HUES6 (cell line): ENCODE data around the gene BPGM.

Experiments used
- H3K27ac ChIP-seq: 2 replicates; pipeline ENCODE4 v1.7.0; 2013; ENCODE audit warnings: low read depth, mild to moderate bottlenecking, low read length, inconsistent platforms
- H3K27me3 ChIP-seq: 2 replicates; pipeline ENCODE4 v1.6.1; 2013; ENCODE audit warnings: low read length; ENCODE audit not compliant: control insufficient read depth, insufficient read depth
- H3K36me3 ChIP-seq: 2 replicates; pipeline ENCODE4 v1.6.1; 2013; ENCODE audit warnings: low read length; ENCODE audit not compliant: control insufficient read depth, insufficient read depth
- H3K4me1 ChIP-seq: 2 replicates; pipeline ENCODE4 v1.6.1; 2013; ENCODE audit warnings: low read length; ENCODE audit not compliant: control insufficient read depth, insufficient read depth
- H3K4me3 ChIP-seq: 2 replicates; pipeline ENCODE4 v1.5.1; 2013; ENCODE audit warnings: low read depth, low read length
- H3K9ac ChIP-seq: one replicate; pipeline ENCODE4 v1.6.1; 2013; ENCODE audit warnings: mild to moderate bottlenecking, low read length
- H3K9me3 ChIP-seq: 2 replicates; pipeline ENCODE4 v1.6.1; 2013; ENCODE audit warnings: low read depth, low read length; ENCODE audit not compliant: control insufficient read depth, insufficient read depth

The BPGM gene

DNA sequence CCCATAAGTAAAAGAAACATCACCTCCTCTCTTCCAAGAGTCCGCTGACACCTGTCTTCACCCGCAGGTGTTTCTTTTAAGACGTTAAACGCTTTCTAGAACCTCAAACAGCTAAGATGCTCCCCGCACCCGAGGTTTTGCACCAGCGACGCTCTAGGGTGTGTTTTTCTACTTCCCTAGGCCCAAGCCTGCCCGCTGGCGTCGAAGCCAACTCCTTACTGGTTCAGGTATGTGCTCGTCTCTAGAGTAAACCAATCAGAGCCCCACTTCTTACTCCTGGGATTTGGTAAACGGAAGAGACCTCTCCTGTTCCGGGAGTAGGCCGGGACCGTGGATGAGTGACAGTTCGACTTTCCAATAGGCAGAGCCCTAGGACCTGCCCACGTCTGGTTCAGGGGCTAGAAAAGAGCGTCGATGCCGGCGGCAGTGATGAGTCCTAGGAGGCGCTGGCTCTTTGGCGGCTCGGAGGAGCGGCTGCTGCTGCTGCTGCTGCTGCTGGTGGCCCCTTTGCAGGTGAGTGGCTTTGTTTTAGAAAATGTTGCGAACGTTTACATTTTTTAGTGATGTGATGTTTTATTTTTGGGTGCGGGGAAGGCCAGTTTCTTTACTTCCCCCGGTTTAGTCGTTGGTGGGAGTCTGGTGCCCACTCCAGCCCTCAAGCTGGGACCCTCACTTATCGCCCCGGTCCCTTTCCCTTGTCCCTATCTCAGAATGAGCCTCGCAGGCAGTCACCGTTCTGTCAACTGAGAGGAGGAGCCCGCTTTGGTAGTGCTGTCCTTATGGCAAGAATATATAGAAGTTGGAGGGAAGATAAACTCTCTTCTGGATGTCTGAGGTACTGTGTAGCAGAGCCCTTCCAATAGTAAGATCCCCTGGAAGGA lies at the start of gene BPGM:
TSS of gene BPGM (plus strand) at position 429 of the 881 bp plus-strand sequence. CDS start 14,655 bp downstream, outside the sequence.
- Histone ChIP-seq H3K4me1 (no peaks in the 10 kb centered on the region; the same call in 1 of the 2 replicates), H3K9me3 (no peaks in the 10 kb centered on the region), H3K27ac (no peak within 1 kb of the TSS; the same call in 1 of the 2 replicates), H3K27me3 (no peaks in the 10 kb centered on the region), H3K4me3 (peak within 1 kb of the TSS; percentile 88), H3K36me3 (no peaks in the 10 kb centered on the region), H3K9ac (peak within 1 kb of the TSS; percentile 73)

DNA sequence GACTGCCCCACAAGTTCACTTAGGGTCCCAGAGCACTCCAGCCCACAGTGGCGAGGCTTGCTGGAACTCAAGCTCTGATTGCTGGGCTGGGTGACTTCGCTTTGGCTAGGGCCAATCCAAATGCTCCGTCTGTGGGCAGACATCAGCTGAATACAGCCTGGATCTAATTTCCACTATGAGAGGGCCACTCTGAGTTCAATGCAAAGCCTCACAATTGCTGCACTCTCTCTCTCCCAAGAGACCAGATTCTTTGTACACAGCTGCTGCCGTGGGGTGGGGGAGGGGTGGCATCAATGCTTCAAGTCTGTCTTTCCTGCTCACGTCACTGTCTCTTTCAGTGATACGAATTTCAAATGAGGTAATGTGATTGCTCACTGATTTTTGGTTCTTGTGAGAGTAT lies 47.3 kb upstream of the BPGM start:
- peaks cover 3% of the 10 kb centered on the region; the same call in 1 of the 2 replicates for H3K4me1 ChIP-seq
- H3K9me3 ChIP-seq, result peaks cover 2% of the 10 kb centered on the region
- H3K27ac ChIP-seq, result no peak overlapping the region
- H3K4me3 ChIP-seq, result no peak overlapping the region
- H3K9ac ChIP-seq, result no peak overlapping the region
- no peaks in the 10 kb centered on the region for H3K36me3 ChIP-seq
- no peaks in the 10 kb centered on the region for H3K27me3 ChIP-seq

- peaks cover 3% of the 10 kb centered on the region; the same call in 1 of the 2 replicates for H3K4me1 ChIP-seq
- no peak overlapping the region for H3K27ac ChIP-seq
- H3K9me3 ChIP-seq, result peaks cover 2% of the 10 kb centered on the region
- no peaks in the 10 kb centered on the region for H3K27me3 ChIP-seq
- no peak overlapping the region for H3K9ac ChIP-seq
- H3K4me3 ChIP-seq, result no peak overlapping the region
- no peaks in the 10 kb centered on the region for H3K36me3 ChIP-seq
Measured at GRCh38 chr7:134601459-134601858, 45.2 kb upstream of the BPGM start.

GRCh38 chr7:134602881-134603451 lies 43.7 kb upstream of the BPGM start:
- no peak overlapping the region for H3K9ac ChIP-seq
- H3K36me3 ChIP-seq, result no peaks in the 10 kb centered on the region
- no peak overlapping the region for H3K4me3 ChIP-seq
- peaks cover 3% of the 10 kb centered on the region; the same call in 1 of the 2 replicates for H3K4me1 ChIP-seq
- H3K27ac ChIP-seq, result no peak overlapping the region
- peaks cover 5% of the 10 kb centered on the region; the same call in 1 of the 2 replicates for H3K27me3 ChIP-seq
- peaks cover 2% of the 10 kb centered on the region for H3K9me3 ChIP-seq

DNA sequence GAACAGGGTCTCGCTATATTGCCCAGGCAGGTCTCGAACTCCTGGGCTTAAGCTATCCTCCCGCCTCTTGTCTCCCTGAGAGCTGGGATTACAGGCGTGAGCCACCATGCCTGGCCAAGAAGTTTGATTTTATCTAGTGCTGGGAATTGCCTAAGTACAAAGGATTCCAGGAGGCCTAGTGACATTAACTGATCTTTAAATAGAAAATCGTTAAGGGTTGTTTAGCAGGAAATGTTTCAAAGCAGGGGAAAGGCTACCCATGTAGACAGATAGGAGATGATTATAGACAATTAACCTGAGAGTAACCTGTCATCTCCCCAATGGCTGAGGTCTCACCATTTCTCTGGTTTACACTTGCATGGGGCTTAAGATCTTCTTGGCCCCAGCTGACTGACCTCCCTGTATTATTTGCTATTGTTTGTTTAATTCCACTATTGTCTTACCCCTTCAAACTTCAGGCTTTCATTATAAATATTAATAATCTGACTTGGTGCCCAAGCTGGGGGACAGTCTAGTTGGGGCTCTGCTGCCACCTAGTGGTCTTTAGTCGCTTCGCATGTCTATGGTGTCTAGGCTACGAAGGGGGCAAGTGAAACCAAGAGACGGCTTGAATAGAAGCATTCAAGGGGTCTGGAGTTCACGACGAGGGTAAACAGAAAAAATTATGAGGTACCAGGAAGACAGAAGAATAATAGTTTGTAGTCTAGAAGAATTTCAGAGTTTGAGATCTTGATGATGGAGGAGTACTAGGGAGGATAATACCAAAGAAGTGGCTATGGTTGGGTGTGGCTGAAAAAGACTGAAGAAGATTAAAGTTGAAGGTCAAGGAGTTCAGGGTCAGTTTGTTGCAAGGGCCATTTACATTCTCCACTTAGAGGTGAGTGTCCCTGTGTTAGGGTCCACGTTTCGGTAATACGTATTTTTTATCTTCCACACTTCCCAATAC lies 40.4 kb upstream of the BPGM start:
- Histone ChIP-seq H3K4me1 (peaks cover 3% of the 10 kb centered on the region; the same call in 1 of the 2 replicates), H3K9me3 (no peaks in the 10 kb centered on the region), H3K36me3 (no peaks in the 10 kb centered on the region), H3K27me3 (peaks cover 12% of the 10 kb centered on the region), H3K4me3 (no peak overlapping the region), H3K9ac (no peak overlapping the region), H3K27ac (no peak overlapping the region)

DNA sequence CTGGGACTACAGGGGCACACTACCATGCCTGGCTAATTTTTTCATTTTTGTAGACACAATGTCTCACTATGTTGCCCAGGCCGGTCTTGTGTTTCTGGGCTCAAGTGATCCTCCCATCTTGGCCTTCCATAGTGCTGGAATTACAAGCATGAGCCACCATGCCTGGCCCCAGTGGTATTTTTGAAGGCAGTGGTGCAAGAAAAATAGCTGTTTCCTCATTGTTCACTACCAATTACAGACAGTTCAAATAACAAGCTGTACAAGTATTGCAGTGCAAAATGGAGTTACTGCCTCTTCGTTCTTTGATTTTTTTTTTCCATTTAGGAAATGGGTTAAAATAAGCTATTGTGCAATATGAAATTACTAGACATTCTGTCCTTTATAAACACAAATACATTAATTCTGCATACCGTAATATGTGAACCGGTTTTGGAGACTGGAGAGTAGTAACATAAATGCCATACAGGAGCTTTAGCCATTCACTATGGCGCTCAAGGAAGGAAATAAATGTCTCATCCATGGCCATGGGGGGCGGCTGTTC lies 35.0 kb upstream of the BPGM start:
- Histone ChIP-seq H3K9ac (no peak overlapping the region), H3K27ac (no peak overlapping the region), H3K9me3 (no peaks in the 10 kb centered on the region; the same call in 1 of the 2 replicates), H3K4me3 (no peak overlapping the region), H3K36me3 (no peaks in the 10 kb centered on the region), H3K4me1 (no peaks in the 10 kb centered on the region), H3K27me3 (peaks cover 15% of the 10 kb centered on the region)

- H3K27ac ChIP-seq, result no peak overlapping the region
- H3K9me3 ChIP-seq, result no peaks in the 10 kb centered on the region; the same call in 1 of the 2 replicates
- no peak overlapping the region for H3K9ac ChIP-seq
- no peaks in the 10 kb centered on the region for H3K4me1 ChIP-seq
- no peaks in the 10 kb centered on the region for H3K36me3 ChIP-seq
- peaks cover 14% of the 10 kb centered on the region for H3K27me3 ChIP-seq
- no peak overlapping the region for H3K4me3 ChIP-seq
Measured at GRCh38 chr7:134612197-134612596, 34.5 kb upstream of the BPGM start.

DNA sequence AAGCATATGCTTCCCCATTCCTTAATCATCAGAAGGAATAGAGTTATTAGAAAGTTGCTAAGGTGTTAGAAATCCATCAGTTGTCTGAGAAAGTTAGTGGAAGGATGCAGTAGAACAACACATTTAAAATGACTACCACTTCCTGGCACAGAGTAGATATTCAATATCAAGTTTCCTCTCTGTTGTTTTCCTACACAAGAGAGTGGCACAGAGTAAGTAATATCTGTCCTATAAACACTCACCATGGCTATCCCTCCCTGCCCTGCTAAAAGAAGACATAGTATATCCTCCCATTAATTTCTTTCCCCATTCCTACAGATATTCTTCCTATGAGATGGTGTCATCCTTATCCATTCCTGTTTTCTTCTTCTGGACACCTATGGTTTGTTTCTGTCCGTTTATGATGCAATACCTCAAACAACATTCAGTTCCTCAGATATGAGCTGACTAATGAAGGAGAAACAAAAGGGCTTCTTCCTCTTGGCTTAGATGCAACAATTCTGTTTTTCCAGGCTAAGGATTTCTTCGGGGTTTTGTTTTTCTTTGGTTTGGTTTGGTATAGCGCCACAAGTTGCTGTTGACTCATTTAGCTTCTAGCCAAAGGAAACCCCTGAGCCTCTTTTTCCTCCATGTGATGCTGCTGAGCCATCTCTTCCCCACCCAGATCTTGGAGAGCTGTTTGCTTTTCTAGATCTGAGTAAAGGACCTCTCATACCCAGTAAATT lies 32.9 kb upstream of the BPGM start:
- Histone ChIP-seq H3K9ac (no peak overlapping the region), H3K36me3 (no peaks in the 10 kb centered on the region), H3K27ac (no peak overlapping the region), H3K9me3 (no peaks in the 10 kb centered on the region; the same call in 1 of the 2 replicates), H3K4me3 (no peak overlapping the region), H3K4me1 (no peaks in the 10 kb centered on the region), H3K27me3 (peaks cover 13% of the 10 kb centered on the region)

GRCh38 chr7:134616611-134617010 lies 30.0 kb upstream of the BPGM start:
- Histone ChIP-seq H3K4me1 (no peaks in the 10 kb centered on the region), H3K9me3 (no peaks in the 10 kb centered on the region; the same call in 1 of the 2 replicates), H3K9ac (no peak overlapping the region), H3K27ac (no peak overlapping the region), H3K36me3 (no peaks in the 10 kb centered on the region), H3K4me3 (no peak overlapping the region), H3K27me3 (peaks cover 4% of the 10 kb centered on the region; the same call in 1 of the 2 replicates)
